ENCODE measurements around the gene GKN1.

Gene GKN1

GRCh38 chr2:68959001-68959400 is 15.4 kb upstream of the GKN1 start:
- DNase-seq (ENCODE audit: low read depth), result no peak

- no peak for DNase-seq (ENCODE audit: low read depth)
Observed at GRCh38 chr2:68961380-68961779, 13.1 kb upstream of the GKN1 start.

- DNase-seq (ENCODE audit: low read depth), result no peak
Observed at GRCh38 chr2:68964282-68964681, 10.2 kb upstream of the GKN1 start.

DNA sequence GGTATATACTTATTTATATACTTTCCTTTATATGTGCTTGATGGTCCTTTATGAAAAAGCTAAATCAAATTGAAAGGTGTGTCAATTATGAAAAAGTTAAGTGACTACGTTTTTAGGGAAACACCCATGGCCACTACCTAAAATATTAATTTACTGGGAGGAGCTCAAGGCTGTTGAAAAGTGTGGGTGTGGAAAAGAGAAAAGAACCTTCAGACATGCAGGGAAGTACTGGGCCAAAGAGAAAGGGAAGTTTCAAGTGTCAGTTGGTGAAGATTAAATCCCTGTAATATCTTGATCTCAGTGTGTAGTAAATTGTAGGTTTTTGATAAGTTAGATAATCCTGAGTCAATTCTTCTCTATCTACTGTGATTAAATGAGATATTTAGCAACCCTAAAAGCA is 6.2 kb upstream of the GKN1 start:
- no peak for DNase-seq (ENCODE audit: low read depth)

- DNase-seq (ENCODE audit: low read depth), result no peak
Observed at GRCh38 chr2:68969736-68970490, 4.5 kb upstream of the GKN1 start.

DNA sequence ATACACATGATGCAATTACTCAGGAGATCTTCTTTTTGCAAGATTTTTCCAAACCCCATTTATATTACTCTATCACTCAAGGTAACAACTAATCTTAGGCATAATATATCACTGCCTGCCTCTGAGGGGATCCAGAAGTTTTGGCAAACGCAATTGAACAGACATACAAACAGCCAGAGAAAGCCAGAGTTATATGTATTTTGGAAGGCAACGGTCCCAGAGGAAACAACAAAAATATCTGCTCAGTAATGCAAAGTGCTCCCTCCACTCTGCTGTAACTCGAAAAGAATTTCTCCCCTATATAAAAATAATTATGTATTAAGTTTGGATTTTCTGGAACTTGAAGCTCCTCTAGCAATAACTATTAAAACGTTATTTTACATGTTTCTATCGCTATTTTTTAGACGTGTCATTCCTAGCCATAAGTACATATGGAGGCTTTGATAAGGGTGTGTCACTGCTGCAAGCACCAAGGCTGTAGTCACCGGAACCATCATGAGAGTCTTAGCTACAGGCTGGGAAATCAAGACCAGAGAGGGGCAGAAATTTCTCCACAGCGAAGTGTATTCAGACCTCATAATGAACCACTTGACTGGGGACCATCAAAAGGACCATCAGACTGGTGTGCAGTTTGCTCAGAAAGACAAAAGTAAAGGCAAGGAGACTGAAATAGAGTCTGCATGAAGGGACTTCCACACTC is 3.7 kb upstream of the GKN1 start:
- DNase-seq (ENCODE audit: low read depth), result no peak

DNA sequence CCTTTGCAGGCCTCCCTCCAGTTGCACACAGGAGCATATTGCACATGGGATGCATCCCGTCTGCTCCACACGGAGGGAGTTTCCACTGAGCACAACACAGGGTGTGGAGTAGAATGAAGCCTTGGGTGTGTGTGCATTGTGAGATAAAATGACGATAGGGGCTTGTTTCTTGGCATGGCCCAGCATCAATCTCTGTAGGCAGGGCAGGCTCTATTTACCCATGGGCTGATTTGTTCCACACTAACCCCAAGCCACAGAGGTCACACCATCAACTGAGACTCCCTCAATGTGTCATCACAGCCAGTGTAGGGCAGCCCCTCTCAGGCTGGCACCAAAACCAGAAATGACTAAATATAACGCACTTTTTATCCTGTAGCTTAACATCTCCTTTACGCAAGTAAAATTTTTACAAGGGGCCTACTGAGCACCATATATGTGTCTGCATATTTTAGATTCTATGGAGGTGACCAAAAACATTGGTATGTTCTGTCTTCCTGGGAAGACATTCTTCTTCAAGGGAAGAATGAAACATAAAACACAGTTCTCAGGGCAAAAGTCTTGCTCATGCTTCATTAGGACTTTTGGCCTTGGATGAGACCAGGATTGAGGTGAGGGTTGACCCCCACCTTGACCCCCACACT is 2.7 kb upstream of the GKN1 start:
- DNase-seq (ENCODE audit: low read depth), result no peak

GRCh38 chr2:68974946-68975665 is 670 bp downstream of the GKN1 start:
- no peak for DNase-seq (ENCODE audit: low read depth)

DNA sequence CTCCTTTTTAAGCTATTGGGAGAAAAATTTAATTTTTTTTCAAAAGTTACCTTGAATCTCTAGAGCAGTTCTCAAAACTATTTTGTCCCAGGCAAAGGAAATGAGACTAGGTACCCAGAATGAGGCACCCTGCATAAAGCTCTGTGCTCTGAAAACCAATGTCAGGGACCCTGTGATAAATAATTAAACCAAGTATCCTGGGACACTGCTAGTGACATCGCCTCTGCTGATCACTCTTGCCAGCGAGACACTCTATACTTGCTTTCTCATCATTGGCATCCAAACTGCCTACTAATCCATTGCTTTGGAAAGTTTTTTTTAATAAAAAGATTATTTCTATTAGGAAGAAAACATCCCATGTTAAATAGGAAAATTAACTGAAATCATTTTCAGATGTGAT is 1.4 kb downstream of the GKN1 start:
- no peak for DNase-seq (ENCODE audit: low read depth)

DNA sequence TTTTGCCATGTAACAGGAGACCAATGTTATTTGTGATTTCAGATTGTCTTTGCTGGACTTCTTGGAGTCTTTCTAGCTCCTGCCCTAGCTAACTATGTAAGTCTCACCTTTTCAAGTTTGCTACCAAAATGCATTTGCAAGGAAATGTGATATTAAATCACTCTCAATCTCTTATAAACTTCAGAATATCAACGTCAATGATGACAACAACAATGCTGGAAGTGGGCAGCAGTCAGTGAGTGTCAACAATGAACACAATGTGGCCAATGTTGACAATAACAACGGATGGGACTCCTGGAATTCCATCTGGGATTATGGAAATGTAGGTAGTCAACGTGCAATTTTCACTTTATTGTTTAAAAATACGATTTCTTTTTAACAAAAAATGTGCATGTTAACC is 3.0 kb downstream of the GKN1 start:
- DNase-seq (ENCODE audit: low read depth), result no peak

DNA sequence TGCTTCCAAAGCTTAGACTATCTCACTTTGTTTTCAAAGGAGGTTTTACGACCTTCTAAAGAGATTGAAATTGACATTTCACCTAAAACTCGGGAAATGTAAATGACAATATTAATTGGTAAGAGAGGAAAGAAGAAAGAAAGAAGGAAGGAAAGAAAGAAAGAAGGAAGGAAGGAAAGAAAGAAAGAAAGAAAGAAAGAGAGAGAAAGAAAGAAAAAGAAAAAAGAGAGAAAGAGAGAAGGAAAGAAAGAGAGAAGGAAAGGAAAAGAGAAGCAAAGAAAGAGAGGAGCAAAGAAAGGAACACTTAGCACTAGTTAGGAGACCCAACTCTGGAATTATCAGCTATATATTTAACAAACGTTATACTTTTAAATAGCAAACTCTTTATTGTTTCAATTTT is 3.7 kb downstream of the GKN1 start:
- DNase-seq (ENCODE audit: low read depth), result no peak

- DNase-seq (ENCODE audit: low read depth), result no peak
Observed at GRCh38 chr2:68980956-68981355, 6.5 kb downstream of the GKN1 start.

DNA sequence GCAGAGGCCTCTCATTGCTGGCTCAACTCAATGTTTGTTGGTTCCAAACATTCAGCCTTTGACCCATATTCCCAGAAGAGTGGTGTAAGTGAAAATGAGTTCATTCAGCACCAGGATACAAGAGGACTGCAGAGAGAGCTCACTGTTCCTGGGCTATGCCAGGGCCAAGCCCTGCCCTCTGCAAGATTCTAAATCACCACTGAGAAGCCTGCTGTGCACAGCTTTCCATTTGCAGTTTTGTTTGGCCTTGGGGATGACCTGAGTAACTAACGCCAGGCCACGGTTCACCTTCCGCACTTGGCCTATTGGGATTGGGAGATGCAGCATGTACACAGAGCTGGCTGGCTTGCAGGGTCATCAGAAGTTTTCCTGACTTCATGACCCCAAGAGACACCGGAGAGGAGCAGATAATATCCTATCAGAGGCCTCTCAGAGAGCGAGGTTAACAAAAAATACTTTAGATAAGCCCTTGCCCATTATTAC is 12.6 kb downstream of the GKN1 start:
- no peak for DNase-seq (ENCODE audit: low read depth)

DNA sequence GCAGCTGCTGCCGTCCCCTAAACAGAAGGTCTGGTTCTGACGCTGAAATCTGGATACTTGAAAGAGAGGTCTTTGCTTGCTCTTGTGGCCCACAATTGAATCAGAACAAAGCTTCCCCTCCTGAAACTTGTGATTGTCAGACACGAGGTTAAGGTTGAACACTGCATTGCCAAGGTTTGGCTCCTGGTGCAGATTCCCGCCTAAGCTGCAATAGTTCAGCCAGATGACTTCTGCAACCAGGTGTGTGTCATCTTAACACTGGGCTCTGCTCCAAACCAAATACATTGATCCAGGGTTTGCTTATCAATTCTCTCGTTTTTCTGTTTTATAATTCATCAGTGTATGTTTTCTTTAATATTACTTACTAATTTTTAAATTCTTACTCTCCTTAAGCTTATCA is 14.6 kb downstream of the GKN1 start:
- no peak for DNase-seq (ENCODE audit: low read depth)

- no peak for DNase-seq (ENCODE audit: low read depth)
Observed at GRCh38 chr2:68992341-68992740, 17.9 kb downstream of the GKN1 start.

DNA sequence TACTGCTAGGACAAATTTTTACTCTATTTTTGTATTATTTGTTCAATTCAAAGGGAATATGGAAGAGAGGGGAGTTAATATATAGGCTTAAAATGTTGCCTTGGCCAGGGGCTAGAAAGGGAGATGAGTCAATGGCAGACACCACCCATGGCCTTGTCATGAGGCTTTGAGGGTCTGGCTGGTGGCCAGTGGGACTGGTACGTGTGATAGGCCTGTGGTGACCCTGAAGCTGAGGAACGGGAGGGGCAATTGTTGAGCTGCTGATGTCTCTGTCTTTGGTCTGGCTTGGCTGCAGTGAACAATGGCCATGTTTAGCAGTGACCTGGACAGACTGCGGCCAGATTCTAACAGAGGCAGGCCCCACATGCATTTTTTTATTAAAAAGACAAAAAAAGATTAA is 18.5 kb downstream of the GKN1 start:
- DNase-seq (ENCODE audit: low read depth), result no peak

DNA sequence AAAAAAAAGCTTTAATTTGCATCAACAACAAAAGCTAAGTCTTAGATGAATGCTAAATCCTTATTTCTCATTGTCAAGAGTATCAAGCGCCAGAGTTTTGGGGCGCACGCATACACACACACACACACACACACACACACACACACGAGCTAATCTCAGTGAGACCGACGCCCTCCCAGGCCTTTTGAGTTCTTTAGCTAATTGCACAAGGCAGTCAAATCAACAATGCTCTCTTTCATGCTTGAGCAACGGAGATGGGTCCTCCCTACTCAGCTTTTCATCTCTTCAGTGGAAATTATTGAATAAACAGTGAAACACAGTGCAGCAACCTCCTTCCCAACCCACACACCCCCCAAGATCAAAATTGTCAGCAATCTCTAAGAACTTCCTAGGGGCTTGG is 19.2 kb downstream of the GKN1 start:
- DNase-seq (ENCODE audit: low read depth), result no peak

DNA sequence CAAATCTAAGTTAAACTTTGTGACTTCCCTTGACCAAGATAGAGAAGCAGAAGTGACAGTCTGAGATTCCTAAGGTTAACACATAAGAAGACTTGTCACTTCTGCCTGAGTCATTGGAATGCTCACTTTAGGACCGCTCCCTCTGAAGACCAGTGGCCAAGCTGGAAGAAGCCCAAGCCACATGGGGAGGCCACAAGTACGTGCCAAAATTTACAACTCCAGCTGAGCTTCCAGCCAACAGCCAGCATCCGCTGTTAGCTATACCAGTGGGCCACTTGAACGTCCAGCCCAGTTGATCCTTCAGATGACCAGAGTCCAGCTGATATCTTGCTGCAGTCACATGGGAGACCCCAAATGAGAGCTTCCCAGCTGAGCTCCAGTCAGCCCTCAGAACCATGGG is 20.4 kb downstream of the GKN1 start:
- DNase-seq (ENCODE audit: low read depth), result no peak

DNA sequence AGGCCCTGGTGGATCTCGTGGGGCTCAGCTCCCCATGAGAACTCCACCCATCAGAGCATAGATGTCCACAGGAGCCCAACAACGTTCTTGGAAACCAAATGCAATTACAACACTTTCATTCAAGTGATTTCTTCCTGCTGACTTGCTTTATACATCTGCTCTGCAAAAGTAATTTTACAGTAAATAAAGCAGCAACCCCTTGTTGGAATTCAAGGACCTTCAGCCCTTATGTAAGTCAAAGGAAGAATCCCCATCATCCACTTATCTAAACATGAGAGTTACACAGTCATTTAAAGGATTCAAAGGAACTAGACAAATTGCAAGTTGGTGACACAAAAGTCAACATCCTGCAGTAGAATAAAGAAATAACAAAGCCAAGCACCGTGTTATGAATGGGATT is 21.5 kb downstream of the GKN1 start:
- no peak for DNase-seq (ENCODE audit: low read depth)

DNA sequence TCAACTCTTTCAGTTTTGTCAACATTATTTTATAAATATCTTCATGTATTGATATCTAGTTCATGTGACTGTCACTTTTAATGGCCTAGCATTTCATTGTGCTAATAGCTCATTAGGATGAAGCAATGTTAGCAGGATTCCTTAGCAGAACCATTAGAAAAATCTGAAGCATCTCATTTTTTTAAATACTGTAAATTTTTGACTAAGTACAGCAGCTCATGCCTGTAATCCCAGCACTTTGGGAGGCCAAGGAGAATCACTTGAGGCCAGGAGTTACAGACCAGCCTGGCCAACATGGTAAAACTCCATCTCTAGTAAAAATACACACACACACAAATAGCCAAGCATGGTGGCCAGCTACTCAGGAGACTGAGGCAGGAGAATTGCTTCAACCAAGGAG is 23.0 kb downstream of the GKN1 start:
- DNase-seq (ENCODE audit: low read depth), result no peak

GRCh38 chr2:69001879-69002278 is 27.4 kb downstream of the GKN1 start:
- DNase-seq (ENCODE audit: low read depth), result no peak

GRCh38 chr2:69003731-69004130 is 29.3 kb downstream of the GKN1 start:
- no peak for DNase-seq (ENCODE audit: low read depth)

DNA sequence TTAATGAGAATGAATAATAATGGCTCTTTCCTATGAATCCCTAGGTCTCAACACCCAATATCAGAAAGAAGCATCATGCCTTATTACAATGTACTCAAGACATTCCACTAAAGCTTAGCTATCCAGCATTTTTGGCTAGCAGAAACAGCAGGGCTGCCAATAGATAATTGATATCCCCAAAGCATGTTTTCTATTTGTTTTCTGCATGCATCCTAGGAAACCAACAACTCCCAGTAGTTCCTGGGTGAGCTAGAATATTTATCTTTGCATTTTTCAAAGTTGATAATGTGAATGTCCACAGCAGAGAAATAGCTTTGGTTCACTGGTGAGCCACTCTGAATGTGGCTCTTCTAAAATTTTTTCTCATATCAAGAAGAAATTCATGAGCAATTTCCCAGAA is 32.7 kb downstream of the GKN1 start:
- no peak for DNase-seq (ENCODE audit: low read depth)
